Measurements from ENCODE around the gene REG4. TPM values are rescaled to one million over a fixed set of nuclear protein-coding genes. Genes with fewer than 3 reads are reported as not detected.

The REG4 gene
- total and polyA plus RNA-seq, 11 donors: 0.07 TPM; not detected in 10

DNA sequence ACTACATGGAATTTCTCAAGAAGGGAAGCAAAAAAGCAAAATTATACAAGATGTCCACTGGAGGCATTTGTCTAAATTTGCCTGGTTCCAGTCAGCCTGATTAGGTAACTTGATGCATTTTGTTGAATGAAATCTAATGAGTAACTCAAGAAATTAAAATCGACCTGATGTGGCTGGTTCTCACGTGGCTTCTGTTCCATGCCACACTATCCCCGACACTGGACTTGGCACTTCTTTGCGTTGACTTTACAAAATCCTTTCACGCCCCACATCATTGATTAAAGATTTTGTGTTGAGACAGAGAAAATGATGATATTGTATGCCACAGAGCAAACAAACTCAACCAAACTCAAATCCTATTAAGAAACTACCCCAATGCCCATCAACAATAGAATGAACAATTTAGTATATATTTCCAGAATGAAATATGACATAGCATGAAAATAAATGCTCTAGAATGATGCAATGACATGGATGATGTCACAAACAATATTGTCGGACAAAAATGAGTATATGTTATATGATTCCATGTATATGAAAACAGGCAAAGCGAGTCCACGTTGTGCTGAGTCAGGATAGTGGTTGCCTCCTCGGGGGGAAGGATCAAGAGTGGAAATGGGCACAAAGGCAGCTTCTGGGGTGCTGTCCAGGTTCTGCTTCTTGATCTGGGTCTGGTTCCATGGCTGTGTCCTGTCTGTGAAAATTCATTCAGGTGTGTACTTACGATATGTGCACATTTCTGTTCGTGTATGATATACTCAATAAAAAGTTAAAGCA, 29.6 kb downstream of the REG4 start:
- H3K4me3 ChIP-seq: no peak overlapping the region
- DNase-seq: no peak
- no peak for TF ChIP-seq POLR2A (IDR thresholded peaks at IDR 0.05)
- TF ChIP-seq CTCF (IDR thresholded peaks at IDR 0.05): no peak
- no peak overlapping the region for H3K27ac ChIP-seq
- H3K4me1 ChIP-seq: peaks cover 0 to 10% (median 0%) of the 10 kb centered on the region in 12 donors
- WGBS, 4 donors: 83 to 95% (median 89%) methylated on average over 11 of the region's 11 CpGs
- no peaks in the 10 kb centered on the region for H3K27me3 ChIP-seq
- H3K36me3 ChIP-seq: no peaks in the 10 kb centered on the region
- intact Hi-C loops (cut with DNase I): no loop called here
- H3K9me3 ChIP-seq: no peaks in the 10 kb centered on the region
- no peak for ATAC-seq

DNA sequence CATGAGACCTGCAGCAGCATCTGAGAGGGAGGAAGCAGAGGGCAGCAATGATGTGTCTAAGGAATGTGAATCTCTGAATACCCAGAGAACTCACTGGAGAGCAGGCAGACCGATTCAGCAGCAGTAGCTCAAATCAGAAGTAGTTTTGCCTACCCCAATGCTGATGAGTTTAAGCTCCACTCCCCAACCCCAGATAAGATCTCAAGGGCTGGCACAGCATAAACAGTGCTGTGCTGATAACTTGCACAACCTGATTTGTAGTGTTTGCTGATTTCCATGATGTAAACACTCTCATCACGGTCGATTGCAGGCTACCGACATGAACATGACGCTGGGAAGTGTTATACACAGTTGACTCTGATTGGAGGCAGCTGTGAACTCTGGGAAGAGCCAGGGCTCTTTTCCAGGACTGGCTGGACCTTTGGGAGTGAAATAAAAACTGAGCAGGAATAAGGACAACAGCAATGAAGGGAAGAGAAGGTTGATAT, 31.3 kb downstream of the REG4 start:
- intact Hi-C loops (cut with DNase I): no loop called here
- Histone ChIP-seq H3K27ac (peak overlapping the region in 2 of 12 donors; percentile 23 to 53), H3K4me1 (peaks cover 0 to 10% (median 0%) of the 10 kb centered on the region in 12 donors), H3K27me3 (no peaks in the 10 kb centered on the region), H3K36me3 (no peaks in the 10 kb centered on the region), H3K4me3 (peak overlapping the region in 5 of 12 donors; percentile 8 to 48 (median 34)), H3K9me3 (no peaks in the 10 kb centered on the region)
- ATAC-seq (peak; percentile 37 to 74 (median 64)), DNase-seq (peak in 1 of 5 donors; percentile 40)
- TF ChIP-seq CTCF (IDR thresholded peaks at IDR 0.05): no peak
- TF ChIP-seq POLR2A (IDR thresholded peaks at IDR 0.05): no peak
- 1 to 15% (median 5%) methylated on average over 5 of the region's 5 CpGs for WGBS, 4 donors

- Histone ChIP-seq H3K27me3 (no peaks in the 10 kb centered on the region), H3K4me1 (peaks cover 0 to 10% (median 3%) of the 10 kb centered on the region in 12 donors), H3K9me3 (no peaks in the 10 kb centered on the region), H3K27ac (no peak overlapping the region), H3K4me3 (no peak overlapping the region), H3K36me3 (no peaks in the 10 kb centered on the region)
- no peak for DNase-seq
- intact Hi-C loops (cut with DNase I): no loop called here
- no peak for TF ChIP-seq POLR2A (IDR thresholded peaks at IDR 0.05)
- no peak for TF ChIP-seq CTCF (IDR thresholded peaks at IDR 0.05)
- no peak for ATAC-seq
- 90 to 95% (median 92%) methylated on average over 13 of the region's 13 CpGs for WGBS, 4 donors
These were observed 32.2 kb downstream of the REG4 start for GRCh38 chr1:119778886-119779560.

GRCh38 chr1:119778359-119778758, 32.9 kb downstream of the REG4 start:
- no peaks in the 10 kb centered on the region for H3K27me3 ChIP-seq
- H3K9me3 ChIP-seq: no peaks in the 10 kb centered on the region
- intact Hi-C loops (cut with DNase I): no loop called here
- TF ChIP-seq POLR2A (IDR thresholded peaks at IDR 0.05): no peak
- no peak for TF ChIP-seq CTCF (IDR thresholded peaks at IDR 0.05)
- no peak overlapping the region for H3K27ac ChIP-seq
- no peak overlapping the region for H3K4me3 ChIP-seq
- ATAC-seq (no peak), DNase-seq (no peak)
- peaks cover 0 to 14% (median 5%) of the 10 kb centered on the region in 12 donors for H3K4me1 ChIP-seq
- no peaks in the 10 kb centered on the region for H3K36me3 ChIP-seq
- WGBS, 4 donors: 93 to 96% (median 94%) methylated on average over 6 of the region's 6 CpGs

Data from heart left ventricle (tissue), 16 donors.